GM18861 (cell line): Measurements from ENCODE around the gene HTR4.
A peak's percentile ranks its signal among the peaks of the same experiment; 100 is the strongest.
"Not testable (repeated sequence)": the region's sequence is repeated elsewhere in the genome, so short reads cannot be mapped to it uniquely, and the experiment has no call there.

Source experiments
- ATAC-seq: cut with Tn5 transposase; IDR thresholded peaks from one replicate; pipeline ENCODE4 v1.9.1; 2021; ENCODE audit not compliant: unreplicated experiment

The HTR4 gene, protein sequence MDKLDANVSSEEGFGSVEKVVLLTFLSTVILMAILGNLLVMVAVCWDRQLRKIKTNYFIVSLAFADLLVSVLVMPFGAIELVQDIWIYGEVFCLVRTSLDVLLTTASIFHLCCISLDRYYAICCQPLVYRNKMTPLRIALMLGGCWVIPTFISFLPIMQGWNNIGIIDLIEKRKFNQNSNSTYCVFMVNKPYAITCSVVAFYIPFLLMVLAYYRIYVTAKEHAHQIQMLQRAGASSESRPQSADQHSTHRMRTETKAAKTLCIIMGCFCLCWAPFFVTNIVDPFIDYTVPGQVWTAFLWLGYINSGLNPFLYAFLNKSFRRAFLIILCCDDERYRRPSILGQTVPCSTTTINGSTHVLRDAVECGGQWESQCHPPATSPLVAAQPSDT

DNA sequence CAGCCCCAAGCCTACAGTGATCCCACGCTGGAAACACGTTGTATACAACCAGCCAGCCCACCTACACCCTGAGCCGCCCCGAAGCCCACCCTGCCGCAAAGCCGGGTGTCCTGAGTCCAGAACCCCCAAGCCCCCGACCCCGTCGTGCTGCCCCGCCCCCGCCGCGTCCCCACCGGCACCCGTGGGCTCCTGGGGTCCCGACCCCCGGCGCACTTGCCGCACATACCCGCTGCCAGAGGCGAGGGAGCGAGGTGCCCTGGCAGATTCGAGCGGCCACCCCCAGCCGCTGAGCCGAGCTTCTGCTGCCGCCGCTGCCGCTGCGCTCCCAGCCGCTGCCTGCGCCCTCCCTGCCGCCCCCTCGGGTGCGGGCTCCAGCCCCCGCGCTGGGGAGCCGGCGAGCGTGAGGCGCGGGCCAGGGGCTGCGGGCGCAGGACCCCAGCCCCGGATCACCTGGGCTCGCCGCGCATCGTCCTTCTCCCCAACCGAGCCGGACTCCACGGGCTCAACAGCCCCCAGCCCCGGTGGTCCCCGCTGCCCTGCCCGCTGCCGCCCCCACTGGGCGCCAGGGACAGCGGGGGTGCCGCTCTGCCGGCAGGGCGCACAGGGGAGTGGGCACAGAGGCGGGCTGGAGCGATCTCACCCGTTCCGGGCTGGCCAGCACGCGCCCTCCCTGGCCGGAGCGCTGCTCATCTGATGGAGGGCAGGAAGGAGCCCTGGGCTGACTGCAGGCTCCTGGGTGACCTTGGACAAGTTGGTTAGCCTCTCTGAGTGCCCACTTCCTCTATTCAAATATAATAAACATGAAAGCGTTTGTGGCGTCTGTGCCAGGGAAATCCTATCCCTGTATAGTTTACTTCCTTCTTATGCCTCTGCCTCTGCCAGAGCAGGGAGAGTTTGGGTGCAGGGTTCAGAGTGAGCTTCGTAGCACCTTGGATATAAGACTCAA lies at the start of gene HTR4:
Gene HTR4 (minus strand): TSS at position 692 of the 946 bp plus-strand sequence. CDS start 17,513 bp downstream, outside the sequence.
- no peak for ATAC-seq

DNA sequence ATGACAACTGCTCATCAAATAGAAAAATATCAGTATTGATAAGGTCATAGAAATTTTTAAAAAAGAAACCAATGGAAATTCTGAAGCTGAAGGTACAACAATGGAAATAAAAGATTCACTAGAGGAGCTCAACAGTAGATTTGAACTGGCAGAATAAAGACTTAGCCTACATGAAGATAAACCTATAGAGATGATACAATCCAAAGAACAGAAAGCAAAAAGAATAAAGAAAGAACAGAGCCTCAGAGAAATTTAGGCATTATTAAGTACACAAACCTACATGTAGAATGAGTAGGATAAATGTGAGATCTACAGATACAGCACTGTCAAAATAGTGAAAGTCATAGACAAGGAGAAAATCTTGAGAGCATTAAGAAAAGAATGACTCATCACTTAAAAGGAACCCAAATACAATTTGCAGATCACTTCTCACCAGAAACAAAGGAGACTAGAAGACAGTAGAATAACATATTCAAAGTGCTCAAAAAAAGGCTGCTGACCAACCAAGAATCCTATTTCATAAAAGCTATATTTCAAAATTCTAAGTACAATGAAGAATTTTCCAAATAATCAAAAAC lies 47.8 kb upstream of the HTR4 start:
- no peak for ATAC-seq

DNA sequence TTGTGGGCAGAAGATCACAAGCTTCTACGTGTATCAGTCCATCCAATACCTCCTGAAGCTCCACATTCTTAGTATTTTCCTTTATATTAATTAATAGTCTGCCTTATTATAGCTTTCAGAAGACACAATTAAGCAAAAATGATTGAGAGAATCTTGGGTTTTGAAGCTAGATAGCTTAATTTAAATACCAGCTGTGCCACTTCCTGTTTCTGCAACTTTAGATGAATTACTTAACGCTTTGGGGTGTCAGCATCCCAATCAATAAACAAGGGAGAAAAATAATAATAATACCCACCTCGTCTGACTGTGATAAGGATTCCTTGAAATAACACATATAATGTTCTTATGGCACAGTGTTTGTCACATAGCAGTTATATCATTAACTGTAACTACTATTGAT lies 44.7 kb upstream of the HTR4 start:
- ATAC-seq, result no peak

DNA sequence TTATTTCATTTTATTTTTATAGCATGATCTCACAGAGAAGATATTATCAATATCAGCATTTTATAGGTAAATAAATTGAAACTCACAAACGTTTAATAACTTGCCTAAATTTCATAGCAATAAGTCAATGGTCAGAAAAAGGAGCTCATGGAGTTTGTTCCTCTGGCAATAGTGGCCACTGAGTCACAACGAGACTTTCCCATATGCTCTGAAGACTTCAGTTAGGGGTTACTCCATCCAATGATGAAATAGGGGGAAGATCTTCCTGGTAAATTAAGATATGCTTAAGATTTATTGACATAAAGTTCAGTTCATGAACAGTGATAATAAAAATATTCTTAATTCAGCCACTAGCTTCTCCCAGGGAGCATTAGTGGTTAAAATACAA lies 43.5 kb upstream of the HTR4 start:
- ATAC-seq, result no peak

DNA sequence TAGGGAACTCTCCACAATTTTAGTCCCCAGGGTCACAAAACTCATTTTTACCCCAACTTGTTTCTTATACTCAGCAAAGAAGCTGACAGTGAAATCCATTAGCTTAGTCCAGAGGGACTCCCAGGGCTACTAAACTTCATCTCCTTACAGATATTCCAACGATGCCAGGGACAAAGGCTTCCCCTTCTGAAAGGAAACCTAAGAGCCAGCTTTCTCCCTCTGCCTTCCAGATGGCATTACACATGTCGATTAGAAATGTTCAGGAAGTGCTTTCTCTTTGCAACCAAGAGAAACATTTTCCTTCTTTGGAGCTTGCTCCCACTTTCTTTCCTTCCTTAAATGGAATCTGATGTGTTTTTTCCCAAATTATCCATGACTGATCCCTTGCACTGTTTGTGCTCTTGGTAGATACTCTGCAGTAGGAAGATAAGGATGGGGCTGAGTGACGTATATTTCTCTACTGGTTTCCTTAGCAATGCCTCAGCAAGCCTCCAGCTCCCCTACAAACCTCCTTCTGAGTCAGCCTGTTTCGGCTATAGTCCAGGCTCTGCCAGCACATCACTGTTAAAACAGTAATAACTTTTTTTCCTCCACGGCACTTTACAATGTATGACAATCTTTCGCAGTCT lies 43.0 kb upstream of the HTR4 start:
- no peak for ATAC-seq

DNA sequence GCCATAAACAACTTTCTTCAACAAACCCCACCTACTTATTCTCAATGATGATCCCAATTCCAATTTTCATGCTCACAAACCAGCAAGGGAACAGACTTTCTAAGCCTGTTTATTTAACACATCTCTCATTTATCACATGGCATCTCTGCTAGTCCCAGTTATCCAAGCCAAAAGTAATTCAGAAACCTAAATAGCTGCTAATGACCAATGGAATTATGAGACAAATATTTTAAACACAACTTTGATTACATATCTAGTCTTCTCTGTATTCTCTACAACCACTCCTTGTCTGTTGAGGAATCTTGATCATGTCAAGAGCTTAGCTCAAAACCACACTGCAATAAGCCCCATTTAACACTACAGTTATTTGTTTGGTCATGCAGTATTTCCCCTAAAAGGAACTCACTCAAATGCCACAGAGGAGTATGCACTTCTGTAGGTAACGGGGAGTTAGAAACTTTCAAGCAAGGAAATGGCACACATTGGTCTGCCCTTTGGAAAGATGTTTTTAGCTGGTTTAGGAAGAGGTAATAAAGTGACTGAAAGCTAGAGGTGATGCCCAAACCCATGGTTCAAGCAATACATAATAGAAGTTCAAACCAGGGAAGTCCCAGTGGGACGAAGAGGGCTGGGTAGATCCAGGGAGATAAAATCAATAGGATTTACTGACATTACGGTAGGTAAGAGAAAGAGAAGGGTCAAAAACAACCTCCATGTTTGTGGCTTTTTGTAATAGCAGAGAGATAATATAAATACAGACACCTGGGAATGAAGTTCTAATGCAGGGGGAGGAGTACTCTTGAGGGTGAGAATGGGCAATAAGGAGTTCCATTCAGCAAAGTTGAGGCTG lies 42.1 kb upstream of the HTR4 start:
- no peak for ATAC-seq

DNA sequence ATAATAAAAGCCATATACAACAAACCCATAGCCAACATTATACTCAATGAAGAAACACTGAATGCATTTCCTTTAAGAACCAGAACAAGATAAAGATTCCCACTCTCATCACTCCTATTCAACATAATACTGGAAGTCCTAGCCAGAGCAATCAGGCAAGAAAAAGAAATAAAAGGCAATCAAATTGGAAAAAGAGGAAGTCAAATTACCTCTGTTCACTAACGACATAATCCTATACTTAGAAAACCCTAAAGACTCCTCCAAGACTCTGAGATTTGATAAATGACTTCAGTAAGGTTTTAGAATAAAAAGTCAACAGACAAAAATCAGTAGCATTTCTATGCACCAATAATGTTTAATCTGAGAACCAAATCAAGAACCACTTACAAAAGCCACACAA lies 36.6 kb upstream of the HTR4 start:
- ATAC-seq, result no peak

DNA sequence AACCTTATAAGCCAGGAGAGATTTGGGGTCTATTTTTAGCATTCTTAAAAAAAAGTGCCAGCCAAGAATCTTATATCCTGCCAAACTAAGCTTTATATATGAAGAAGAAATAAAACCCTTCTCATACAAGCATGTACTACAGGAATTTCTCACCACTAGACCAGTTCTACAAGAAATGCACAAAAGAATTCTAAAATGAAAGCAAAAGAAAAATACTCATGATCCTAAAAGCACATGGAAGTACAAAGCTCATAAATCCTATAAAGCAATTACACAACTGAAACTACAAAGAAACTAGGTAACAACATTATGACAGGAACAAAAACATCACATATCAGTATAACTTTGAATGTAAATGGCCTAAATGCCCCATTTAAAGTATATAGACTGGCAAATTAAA lies 34.5 kb upstream of the HTR4 start:
- ATAC-seq, result no peak

DNA sequence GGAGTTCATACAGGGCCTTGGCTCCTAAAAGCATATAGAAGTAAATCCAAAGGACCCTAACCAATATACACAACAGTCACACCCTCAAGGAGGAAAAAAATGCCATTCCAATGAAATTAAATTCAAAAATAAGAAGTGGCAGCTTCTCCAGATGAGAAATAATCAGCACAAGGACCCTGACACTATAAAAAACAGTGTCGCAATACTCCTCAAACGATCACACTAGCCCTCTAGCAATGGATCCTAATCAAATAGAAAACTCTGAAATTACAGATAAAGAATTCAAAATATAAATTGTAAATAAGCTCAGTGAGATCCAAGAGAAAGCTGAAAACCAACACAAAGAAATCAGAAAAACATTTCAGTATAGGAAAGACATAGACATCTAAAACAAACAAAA lies 33.5 kb upstream of the HTR4 start:
- no peak for ATAC-seq

DNA sequence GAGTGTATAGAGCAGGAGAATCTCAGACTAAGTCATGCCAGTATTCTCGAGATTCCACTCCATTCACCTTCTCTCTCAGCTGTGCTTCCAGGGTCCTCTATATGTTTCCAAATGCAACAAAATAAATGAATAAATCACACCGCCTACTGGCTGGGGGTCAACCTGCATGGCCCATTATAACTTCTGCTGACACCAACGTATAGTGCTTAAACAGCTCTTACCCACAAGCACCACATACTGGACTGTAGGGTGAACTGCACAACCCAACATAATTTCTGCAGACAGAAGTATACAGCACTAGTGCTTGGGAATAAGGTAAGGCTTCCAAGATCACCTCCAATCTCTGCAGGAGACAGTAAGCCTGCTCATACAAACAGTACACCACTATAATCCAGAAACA lies 33.1 kb upstream of the HTR4 start:
- ATAC-seq, result peak; percentile 88

DNA sequence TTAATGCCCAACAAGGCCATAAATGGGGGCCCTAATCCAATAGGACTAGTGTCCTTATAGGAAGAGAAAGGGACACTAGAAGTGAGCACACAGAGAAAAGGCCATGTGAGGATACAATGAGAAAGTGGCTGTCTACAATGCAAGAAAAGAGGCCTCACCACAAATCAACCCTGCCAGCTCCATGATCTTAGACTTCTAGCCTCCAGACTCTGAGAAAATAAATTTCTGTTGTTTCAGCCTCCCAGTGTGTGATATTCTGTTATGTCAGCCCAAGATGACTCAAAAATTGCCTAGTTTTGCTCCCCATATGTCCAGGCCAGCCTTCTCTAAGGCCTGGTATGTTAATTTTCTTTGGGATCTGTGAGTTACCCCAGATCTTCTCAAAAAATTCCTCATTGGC lies 32.3 kb upstream of the HTR4 start:
- no peak for ATAC-seq

DNA sequence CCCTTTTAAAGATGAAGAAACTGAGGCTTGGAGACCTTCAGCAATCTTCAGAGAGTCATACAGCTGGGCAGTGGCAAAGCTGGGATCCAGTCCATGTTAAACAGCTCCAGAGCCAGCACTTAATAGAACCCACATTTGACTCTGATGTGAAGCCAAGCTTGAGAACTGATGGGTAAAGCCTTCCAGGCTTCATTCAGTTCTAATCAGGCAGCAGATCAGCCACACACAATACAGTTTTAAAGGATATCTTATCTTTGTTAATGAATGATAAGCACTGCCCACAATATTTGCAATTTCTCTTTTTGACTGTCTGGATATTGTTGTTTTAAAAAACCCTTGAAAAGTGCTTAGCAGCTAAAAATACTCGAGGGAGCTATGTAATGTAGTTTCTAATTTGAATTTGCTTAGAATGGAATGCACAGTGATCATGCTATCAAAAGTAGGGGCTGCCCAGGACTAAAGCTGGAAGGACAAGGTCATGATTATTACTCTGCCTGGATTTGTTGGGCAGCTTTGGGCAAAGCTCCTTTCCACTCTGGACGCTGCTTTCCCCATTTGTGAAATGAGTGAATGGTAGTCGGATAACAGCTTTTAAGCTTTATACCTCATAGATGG lies 31.3 kb upstream of the HTR4 start:
- ATAC-seq, result peak; percentile 73

DNA sequence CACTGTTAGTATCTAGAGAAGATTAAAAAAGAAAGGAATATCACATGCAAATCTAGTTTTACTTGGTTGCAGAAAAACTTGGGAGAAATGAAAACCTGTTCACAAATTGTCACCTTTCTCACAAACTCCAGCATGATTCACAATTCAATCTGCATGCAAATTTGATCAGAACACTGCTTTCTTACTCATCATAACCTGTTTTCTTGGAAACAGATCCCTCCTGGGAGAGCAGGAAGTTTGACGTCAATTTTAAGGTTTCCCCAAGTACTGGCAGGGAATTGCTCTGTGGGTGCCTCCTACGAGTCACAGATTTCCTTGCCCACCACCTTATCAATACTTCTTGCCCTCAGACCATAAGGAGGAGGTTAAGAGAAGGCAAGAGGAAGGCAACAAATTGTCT lies 30.2 kb upstream of the HTR4 start:
- no peak for ATAC-seq

DNA sequence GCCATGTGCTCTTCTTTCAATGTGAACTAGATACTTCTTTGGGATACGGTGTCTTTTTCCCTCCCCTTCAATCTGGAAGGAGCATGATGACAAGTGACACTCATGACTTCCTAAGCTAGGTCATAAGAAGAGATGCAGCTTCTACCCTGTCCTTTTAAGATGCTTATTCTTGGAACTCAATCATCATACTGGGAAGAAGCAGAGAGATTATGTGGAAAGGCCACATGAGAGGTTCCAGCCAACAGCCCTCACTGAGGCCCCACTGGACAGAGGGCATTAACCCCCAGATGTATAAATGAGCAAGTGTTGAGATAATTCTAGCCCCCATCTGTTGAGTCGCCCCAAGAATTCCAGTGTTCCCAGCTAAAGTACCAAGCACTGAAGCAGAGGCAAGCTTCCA lies 29.3 kb upstream of the HTR4 start:
- ATAC-seq, result no peak

DNA sequence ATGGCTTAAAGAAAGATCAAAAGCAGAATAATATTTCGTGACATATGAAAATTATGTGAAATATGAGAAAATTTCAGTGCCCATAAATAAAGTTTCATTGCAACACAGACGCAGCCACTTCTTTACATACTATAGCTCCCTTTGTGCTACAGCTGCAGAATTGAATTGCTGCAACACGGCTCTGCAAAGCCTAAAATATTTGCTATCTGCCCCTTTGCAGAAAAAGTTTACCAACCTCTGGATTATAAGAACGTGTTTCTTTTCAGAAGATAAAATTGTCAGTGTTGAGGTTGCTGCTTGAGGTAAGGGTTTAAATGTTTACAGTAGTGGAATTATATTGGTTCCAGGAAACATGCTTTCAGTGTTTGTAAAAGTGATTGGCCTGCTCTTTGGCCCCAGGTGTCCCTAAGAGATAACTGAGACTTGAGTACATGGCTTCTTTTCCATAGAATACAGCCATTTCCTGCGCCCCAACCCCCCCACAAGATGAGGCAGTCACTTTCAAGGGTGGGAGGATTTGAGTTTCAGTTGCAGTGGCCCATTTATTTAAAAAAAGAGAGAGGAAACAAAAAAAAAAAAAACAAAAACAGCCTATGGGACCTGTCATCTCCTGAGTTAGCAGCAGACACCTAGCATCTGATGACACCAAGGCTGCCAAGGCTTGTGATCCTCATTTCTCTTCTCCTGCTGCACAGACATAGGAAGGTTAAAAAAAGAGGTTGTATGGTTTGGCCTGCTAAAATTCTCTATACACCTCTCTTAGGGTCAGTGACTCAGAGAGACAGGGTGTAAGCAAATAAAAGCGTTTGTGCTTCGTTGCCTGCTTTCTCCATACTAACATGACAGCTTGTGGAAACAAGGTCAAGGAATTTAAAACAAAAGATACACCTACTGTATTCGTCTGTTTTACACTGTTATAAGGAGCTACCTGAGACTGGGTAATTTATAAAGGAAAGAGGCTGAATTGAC lies 28.0 kb upstream of the HTR4 start:
- no peak for ATAC-seq

DNA sequence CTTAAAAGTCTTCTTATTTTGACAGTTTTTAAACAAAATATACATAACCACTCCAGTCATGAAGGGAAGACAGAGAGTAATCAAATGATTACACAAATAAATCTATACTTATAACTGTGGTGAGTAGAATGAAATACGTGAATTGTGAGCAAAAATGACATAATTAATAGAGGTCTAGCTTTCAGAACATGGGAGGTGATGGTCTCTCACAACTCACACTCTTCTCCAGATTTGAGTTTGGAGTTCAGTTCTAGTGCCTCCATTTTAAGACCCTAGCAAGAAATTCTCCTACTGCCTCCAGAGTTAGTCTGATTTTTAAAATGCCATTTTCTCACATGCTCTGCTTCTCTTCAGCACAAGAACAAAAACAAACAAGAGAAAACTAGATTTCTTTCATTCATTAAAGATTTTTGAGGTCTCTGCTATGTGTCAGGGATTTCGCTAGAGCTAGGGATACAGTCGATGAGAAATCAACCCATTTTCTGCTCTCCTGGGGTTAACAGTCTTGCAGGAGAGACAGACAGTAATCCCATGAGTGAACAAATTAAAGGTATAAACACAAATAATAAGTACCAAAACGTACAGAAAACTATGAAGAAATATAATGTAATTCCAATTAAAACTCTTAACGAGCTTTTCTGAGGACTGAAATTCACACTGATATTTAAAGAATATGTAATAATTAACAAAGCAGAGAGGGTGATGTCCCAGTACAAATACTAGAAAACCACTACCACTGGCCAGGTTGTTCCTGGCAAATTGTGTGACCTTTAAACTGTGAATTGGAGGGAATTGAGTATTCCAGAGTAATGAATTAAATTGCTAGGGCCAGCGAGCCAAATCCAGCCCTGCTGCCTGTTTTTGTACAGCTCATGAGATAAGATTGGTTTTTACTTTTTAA lies 27.1 kb upstream of the HTR4 start:
- no peak for ATAC-seq

DNA sequence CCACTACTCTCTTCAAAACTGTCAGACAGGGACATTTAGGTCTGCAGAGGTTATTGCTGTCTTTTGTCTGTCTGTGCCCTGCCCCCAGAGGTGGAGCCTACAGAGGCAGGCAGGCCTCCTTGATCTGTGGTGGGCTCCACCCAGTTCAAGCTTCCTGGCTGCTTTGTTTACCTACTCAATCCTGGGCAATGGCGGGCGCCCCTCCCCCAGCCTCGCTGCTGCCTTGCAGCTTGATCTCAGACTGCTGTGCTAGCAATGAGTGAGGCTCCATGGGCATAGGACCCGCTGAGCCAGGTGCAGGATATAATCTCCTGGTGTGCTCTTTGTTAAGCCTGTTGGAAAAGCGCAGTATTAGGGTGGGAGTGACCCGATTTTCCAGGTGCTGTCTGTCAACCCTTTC lies 19.4 kb upstream of the HTR4 start:
- ATAC-seq, result not testable (repeated sequence)

DNA sequence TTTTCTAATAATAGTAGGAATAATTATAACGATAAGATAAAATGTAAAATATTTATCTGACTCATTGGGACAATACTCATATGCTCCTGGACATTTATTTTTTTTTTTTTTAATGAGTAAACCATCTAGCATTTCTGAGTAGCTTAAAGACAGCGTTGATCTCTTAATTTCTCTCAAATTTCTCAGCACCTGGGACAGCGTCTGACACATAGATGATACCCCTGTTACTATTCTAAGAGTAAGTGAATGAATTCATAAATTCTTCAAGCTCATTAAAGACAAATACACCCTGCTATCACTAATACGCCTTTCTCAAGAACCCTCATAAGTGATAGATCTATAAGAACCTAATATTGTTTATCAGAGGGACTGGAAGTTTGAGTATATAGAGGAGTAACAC lies 12.0 kb upstream of the HTR4 start:
- no peak for ATAC-seq
